Kasumi-1 (cell line): ENCODE measurements around the gene CEP63.
A peak's percentile ranks its signal among the peaks of the same experiment; 100 is the strongest.

Experiments used
- DNase-seq, 2 experiments: peaks; one replicate each; lab custom pipeline; 2025; lab: John Stamatoyannopoulos, UW

CEP63 gene

GRCh38 chr3:134468519-134468918 is 17.3 kb upstream of the CEP63 start:
- DNase-seq: no peak

- no peak for DNase-seq
Measured at GRCh38 chr3:134471521-134472193, 14.2 kb upstream of the CEP63 start.

- DNase-seq: no peak
Measured at GRCh38 chr3:134472831-134473230, 13.0 kb upstream of the CEP63 start.

GRCh38 chr3:134473868-134474546 is 11.8 kb upstream of the CEP63 start:
- DNase-seq: peak; percentile 78 to 87

GRCh38 chr3:134474956-134475355 is 10.9 kb upstream of the CEP63 start:
- DNase-seq: no peak

GRCh38 chr3:134476306-134476705 is 9.6 kb upstream of the CEP63 start:
- no peak for DNase-seq

- no peak for DNase-seq
Measured at GRCh38 chr3:134477002-134477401, 8.9 kb upstream of the CEP63 start.

- no peak for DNase-seq
Measured at GRCh38 chr3:134477938-134478337, 7.9 kb upstream of the CEP63 start.

GRCh38 chr3:134480546-134480945 is 5.3 kb upstream of the CEP63 start:
- DNase-seq: no peak

- no peak for DNase-seq
Measured at GRCh38 chr3:134481166-134481565, 4.7 kb upstream of the CEP63 start.

GRCh38 chr3:134482622-134483021 is 3.2 kb upstream of the CEP63 start:
- DNase-seq: no peak

- DNase-seq: peak; percentile 49 to 56
Measured at GRCh38 chr3:134483195-134483900, 2.5 kb upstream of the CEP63 start.

- peak; percentile 55 to 65 for DNase-seq
Measured at GRCh38 chr3:134485075-134485717, 661 bp upstream of the CEP63 start.

- peak in 1 of 2 experiments; percentile 42 for DNase-seq
Measured at GRCh38 chr3:134486577-134487041, 752 bp downstream of the CEP63 start.

- DNase-seq: peak; percentile 42 to 45
Measured at GRCh38 chr3:134487406-134487805, 1.5 kb downstream of the CEP63 start.

- peak; percentile 33 to 61 for DNase-seq
Measured at GRCh38 chr3:134494495-134494894, 8.6 kb downstream of the CEP63 start.

- DNase-seq: no peak
Measured at GRCh38 chr3:134495980-134496379, 10.1 kb downstream of the CEP63 start.

- DNase-seq: no peak
Measured at GRCh38 chr3:134496471-134497071, 10.7 kb downstream of the CEP63 start.

- DNase-seq: no peak
Measured at GRCh38 chr3:134503266-134503665, 17.4 kb downstream of the CEP63 start.

GRCh38 chr3:134504132-134504531 is 18.3 kb downstream of the CEP63 start:
- no peak for DNase-seq

GRCh38 chr3:134505485-134505884 is 19.6 kb downstream of the CEP63 start:
- no peak for DNase-seq

- peak; percentile 59 to 73 for DNase-seq
Measured at GRCh38 chr3:134511500-134511899, 25.6 kb downstream of the CEP63 start.
